B cell (primary cell): ENCODE data around the gene HIC1.

Experiments used
- CTCF ChIP-seq: fragments of 200-600 bp; IDR thresholded peaks from one replicate; pipeline ENCODE4 v1.8.0; 2022; ENCODE audit warnings: antibody characterized with exemption, mild to moderate bottlenecking
- EZH2 ChIP-seq: IDR thresholded peaks from 2 replicates; pipeline ENCODE4 v1.6.1; 2012; ENCODE audit warnings: borderline replicate concordance, low read depth, mild to moderate bottlenecking, moderate library complexity, low read length; ENCODE audit not compliant: insufficient read depth, poor library complexity, severe bottlenecking

GRCh38 chr17:2067608-2068024 lies 12.7 kb downstream of the HIC1 start:
- TF ChIP-seq CTCF (no peak), EZH2 (no peak)
